Fibroblast of peridontal ligament (primary cell): ENCODE results near the gene OR13C5.

ENCODE experiments used
- DNase-seq: peaks from one replicate; pipeline ENCODE4 v3.0.0-alpha.2; 2010; ENCODE audit errors: extremely low read depth

OR13C5 gene

GRCh38 chr9:104553261-104553660 lies 46.0 kb downstream of the OR13C5 start:
- DNase-seq, result no peak
